Lung (tissue), 12 donors: Measurements from ENCODE around the gene TUBA8. TPM values are rescaled to one million over a fixed set of nuclear protein-coding genes. Genes with fewer than 3 reads are reported as not detected.

Experiments
- ATAC-seq: fragments of 200-7000 bp; cut with Tn5 transposase; one replicate; pipeline ENCODE4 v1.9.1; 2020; ENCODE audit warnings: moderate number of reproducible peaks; ENCODE audit not compliant: insufficient read depth, low FRiP score
- DNase-seq, 3 donors: peaks; one replicate each; pipeline ENCODE4 v3.0.0-alpha.2; 2013 to 2017
- H3K27ac ChIP-seq, 2 donors: one replicate each; pipeline ENCODE4 v1.5.1; 2013; ENCODE audit warnings: mild to moderate bottlenecking in 2 of 2, moderate library complexity in 2 of 2, control low read depth in 1 of 2, inconsistent platforms in 1 of 2, low read depth in 1 of 2, low read length in 1 of 2
- H3K27me3 ChIP-seq, 3 donors: one replicate each; pipeline ENCODE4 v1.5.1; 2013; ENCODE audit warnings: low read length in 2 of 3; ENCODE audit not compliant: control insufficient read depth in 3 of 3, insufficient read depth in 3 of 3
- H3K36me3 ChIP-seq, 4 donors: one replicate each; pipeline ENCODE4 v1.5.1; 2013; ENCODE audit warnings: low read length in 4 of 4, mild to moderate bottlenecking in 1 of 4, moderate library complexity in 1 of 4; ENCODE audit not compliant: control insufficient read depth in 4 of 4, insufficient read depth in 4 of 4
- H3K4me1 ChIP-seq, 5 donors: one replicate each; pipeline ENCODE4 v1.5.1; 2013; ENCODE audit warnings: low read length in 5 of 5, mild to moderate bottlenecking in 2 of 5, moderate library complexity in 1 of 5; ENCODE audit not compliant: control insufficient read depth in 5 of 5, insufficient read depth in 5 of 5
- H3K4me3 ChIP-seq: one replicate; pipeline ENCODE4 v1.5.1; 2013; ENCODE audit warnings: mild to moderate bottlenecking, control low read depth, moderate library complexity
- H3K9ac ChIP-seq, 2 donors: one replicate each; pipeline ENCODE4 v1.5.1; 2013; ENCODE audit warnings: low read length in 2 of 2, control low read depth in 1 of 2; ENCODE audit not compliant: insufficient read depth in 1 of 2
- H3K9me3 ChIP-seq, 4 donors: one replicate each; pipeline ENCODE4 v1.5.1; 2013; ENCODE audit warnings: low read length in 3 of 4, mild to moderate bottlenecking in 1 of 4, moderate library complexity in 1 of 4; ENCODE audit not compliant: control insufficient read depth in 4 of 4, insufficient read depth in 3 of 4
- CTCF ChIP-seq: IDR thresholded peaks from 2 replicates; pipeline ENCODE4 v1.5.1; 2012; ENCODE audit warnings: mild to moderate bottlenecking; ENCODE audit errors: control extremely low read depth, extremely low read depth
- WGBS, 2 donors: extraction: QIAGEN DNeasy Blood & Tissue Kit; methylation state at CpG; one replicate each; pipeline ENCODE4 v1.1.7; 2013; 5-methylcytosine and 5-hydroxymethylcytosine counted together
- polyA plus RNA-seq, 2 donors: library from polyadenylated mRNA; stranded (reverse); fragments of 200-250 nt; gene quantifications; one replicate each; pipeline ENCODE4 v1.2.1, GENCODE V29; 2013
- total RNA-seq, 2 donors: library from RNA; depleted of rRNA in 1 of 2; stranded (reverse); fragments of >200 nt in 1 of 2; gene quantifications; one replicate each; pipeline ENCODE4 v1.2.1, GENCODE V29; 2014 to 2021
- donor health status: control.
- donor health status: control.
- donor health status: Bipolar disorder and iron deficiency.
- donor health status: healthy.
- donor health status: DM: yes; HTN: yes; CAD: no.

The TUBA8 gene
- total and polyA plus RNA-seq, 4 donors, result 0.17 to 2.1 (median 1.5) TPM

GRCh38 chr22:18116634-18117033, 6.0 kb downstream of the TUBA8 start:
- Histone ChIP-seq H3K4me3 (no peak overlapping the region), H3K9me3 (no peaks in the 10 kb centered on the region), H3K27me3 (peaks cover 0 to 11% (median 5%) of the 10 kb centered on the region in 3 donors), H3K9ac (no peak overlapping the region), H3K36me3 (peaks cover 0 to under 1% (median 0%) of the 10 kb centered on the region in 4 donors), H3K4me1 (peaks cover 0 to 6% (median 0%) of the 10 kb centered on the region in 5 donors), H3K27ac (peak overlapping the region in 1 of 2 donors; percentile 27)
- ATAC-seq (no peak), DNase-seq (no peak)
- TF ChIP-seq CTCF, result no peak
- WGBS, 2 donors, result 90 to 98% methylated on average over 15 of the region's 15 CpGs

GRCh38 chr22:18118345-18118915, 7.8 kb downstream of the TUBA8 start:
- DNase-seq (no peak), ATAC-seq (no peak)
- H3K9ac ChIP-seq, result no peak overlapping the region
- H3K27ac ChIP-seq, result no peak overlapping the region
- 93 to 94% methylated on average over 9 of the region's 9 CpGs for WGBS, 2 donors
- H3K36me3 ChIP-seq, result peaks cover 0 to 2% (median 0%) of the 10 kb centered on the region in 4 donors
- no peaks in the 10 kb centered on the region for H3K27me3 ChIP-seq
- H3K4me3 ChIP-seq, result no peak overlapping the region
- TF ChIP-seq CTCF, result no peak
- H3K4me1 ChIP-seq, result peaks cover 0 to 6% (median 0%) of the 10 kb centered on the region in 5 donors
- H3K9me3 ChIP-seq, result no peaks in the 10 kb centered on the region

- DNase-seq, result no peak
These were observed 9.0 kb downstream of the TUBA8 start for GRCh38 chr22:18119409-18120110.

More at GRCh38 chr22:18119409-18120110, 9.0 kb downstream of the TUBA8 start:
- Histone ChIP-seq H3K27me3 (no peaks in the 10 kb centered on the region), H3K4me1 (peaks cover 0 to 2% (median 0%) of the 10 kb centered on the region in 5 donors), H3K36me3 (peaks cover 0 to 2% (median 0%) of the 10 kb centered on the region in 4 donors), H3K4me3 (no peak overlapping the region), H3K9me3 (no peaks in the 10 kb centered on the region), H3K27ac (peak overlapping the region in 1 of 2 donors; percentile 55), H3K9ac (no peak overlapping the region)
- WGBS, 2 donors, result 67 to 77% methylated on average over 18 of the region's 18 CpGs
- no peak for TF ChIP-seq CTCF
- no peak for ATAC-seq
